DND-41 (cell line): ENCODE results near the gene ITPR2.

Source experiments
- ATAC-seq: fragments of 200-7000 bp; cut with Tn5 transposase; 3 replicates; pipeline ENCODE4 v1.9.1; 2021; ENCODE audit warnings: low read depth; ENCODE audit not compliant: insufficient read depth
- DNase-seq: peaks from one replicate; pipeline ENCODE4 v3.0.0-alpha.2; 2020
- H2AFZ ChIP-seq: 2 replicates; pipeline ENCODE4 v1.6.0; 2012; ENCODE audit warnings: low read depth, low read length
- H3K27ac ChIP-seq: 2 replicates; pipeline ENCODE4 v1.5.1; 2012; ENCODE audit warnings: low read length, inconsistent platforms
- H3K27me3 ChIP-seq: fragments of 200-600 bp; sonication (generic); 2 replicates; pipeline ENCODE4 v1.6.0; 2012; ENCODE audit warnings: low read length, mild to moderate bottlenecking, inconsistent platforms; ENCODE audit not compliant: insufficient read depth, poor library complexity
- H3K36me3 ChIP-seq: 2 replicates; pipeline ENCODE4 v1.5.1; 2012; ENCODE audit warnings: low read length, inconsistent platforms; ENCODE audit not compliant: insufficient read depth
- H3K4me1 ChIP-seq: 2 replicates; pipeline ENCODE4 v1.5.1; 2012; ENCODE audit warnings: mild to moderate bottlenecking, low read length; ENCODE audit not compliant: insufficient read depth
- H3K4me2 ChIP-seq: 2 replicates; pipeline ENCODE4 v1.6.0; 2012; ENCODE audit warnings: mild to moderate bottlenecking, moderate library complexity, low read length, inconsistent platforms; ENCODE audit not compliant: insufficient read depth
- H3K4me3 ChIP-seq, 2 experiments: fragments of 200-600 bp in 1 of 2; shearing (Covaris generic) in 1 of 2; 2 replicates each; pipeline ENCODE4 v1.5.1; 2012 to 2016; ENCODE audit warnings: inconsistent platforms in 2 of 2, low read length in 2 of 2, mild to moderate bottlenecking in 2 of 2, low read depth in 1 of 2, moderate library complexity in 1 of 2
- H3K79me2 ChIP-seq: 2 replicates; pipeline ENCODE4 v1.6.0; 2012; ENCODE audit warnings: low read length, inconsistent platforms; ENCODE audit not compliant: insufficient read depth
- H3K9ac ChIP-seq: 2 replicates; pipeline ENCODE4 v1.6.0; 2012; ENCODE audit warnings: low read depth, mild to moderate bottlenecking, inconsistent platforms, low read length, moderate library complexity
- H3K9me3 ChIP-seq: 2 replicates; pipeline ENCODE4 v1.5.1; 2012; ENCODE audit warnings: low read length, moderate library complexity, mild to moderate bottlenecking, inconsistent platforms; ENCODE audit not compliant: insufficient read depth, severe bottlenecking
- H4K20me1 ChIP-seq: 2 replicates; pipeline ENCODE4 v1.6.0; 2012; ENCODE audit warnings: low read length; ENCODE audit not compliant: insufficient read depth
- CTCF ChIP-seq: IDR thresholded peaks from 2 replicates; pipeline ENCODE4 v1.5.1; 2012; ENCODE audit warnings: borderline replicate concordance, low read length, moderate library complexity, mild to moderate bottlenecking; ENCODE audit not compliant: poor library complexity, severe bottlenecking; ENCODE audit errors: extremely low read depth
- EZH2 ChIP-seq: IDR thresholded peaks from 3 replicates; pipeline ENCODE4 v1.6.1; 2012; ENCODE audit warnings: borderline replicate concordance, low read depth, mild to moderate bottlenecking, moderate library complexity, low read length, inconsistent platforms; ENCODE audit not compliant: severe bottlenecking

The ITPR2 gene

GRCh38 chr12:26455936-26456574 is 376.9 kb downstream of the ITPR2 start:
- Histone ChIP-seq H3K27me3 (no peaks in the 10 kb centered on the region), H3K9me3 (no peaks in the 10 kb centered on the region), H3K36me3 (peaks cover 26% of the 10 kb centered on the region; the same call in 1 of the 2 replicates), H3K4me1 (no peaks in the 10 kb centered on the region), H3K4me2 (no peak overlapping the region), H3K79me2 (no peaks in the 10 kb centered on the region), H3K4me3 (no peak overlapping the region), H3K9ac (no peak overlapping the region), H4K20me1 (no peaks in the 10 kb centered on the region), H2AFZ (no peak overlapping the region), H3K27ac (no peak overlapping the region)
- no peak for ATAC-seq
- DNase-seq = no peak
- no peak for TF ChIP-seq CTCF
- TF ChIP-seq EZH2 = no peak

- ATAC-seq = no peak
- H4K20me1 ChIP-seq = no peaks in the 10 kb centered on the region
- DNase-seq = no peak
- H3K79me2 ChIP-seq = no peaks in the 10 kb centered on the region
- H3K27ac ChIP-seq = no peak overlapping the region
- H3K36me3 ChIP-seq = peaks cover 15% of the 10 kb centered on the region; the same call in 1 of the 2 replicates
- no peak overlapping the region for H2AFZ ChIP-seq
- TF ChIP-seq EZH2 (no peak), CTCF (no peak)
- H3K4me2 ChIP-seq = no peak overlapping the region
- no peak overlapping the region for H3K9ac ChIP-seq
- H3K4me1 ChIP-seq = no peaks in the 10 kb centered on the region
- H3K4me3 ChIP-seq = no peak overlapping the region
- H3K27me3 ChIP-seq = no peaks in the 10 kb centered on the region
- H3K9me3 ChIP-seq = no peaks in the 10 kb centered on the region
These were observed 379.7 kb downstream of the ITPR2 start for GRCh38 chr12:26453246-26453645.

GRCh38 chr12:26452511-26452910 is 380.5 kb downstream of the ITPR2 start:
- no peak overlapping the region for H3K27ac ChIP-seq
- H3K27me3 ChIP-seq = no peaks in the 10 kb centered on the region
- no peaks in the 10 kb centered on the region for H4K20me1 ChIP-seq
- no peak for ATAC-seq
- no peak overlapping the region for H3K4me2 ChIP-seq
- TF ChIP-seq EZH2 (no peak), CTCF (no peak)
- peaks cover 9% of the 10 kb centered on the region; the same call in 1 of the 2 replicates for H3K36me3 ChIP-seq
- no peak overlapping the region for H3K9ac ChIP-seq
- DNase-seq = no peak
- H3K4me1 ChIP-seq = no peaks in the 10 kb centered on the region
- no peak overlapping the region for H3K4me3 ChIP-seq
- H2AFZ ChIP-seq = no peak overlapping the region
- H3K9me3 ChIP-seq = no peaks in the 10 kb centered on the region
- no peaks in the 10 kb centered on the region for H3K79me2 ChIP-seq

GRCh38 chr12:26451763-26452162 is 381.2 kb downstream of the ITPR2 start:
- no peak overlapping the region for H3K4me3 ChIP-seq
- no peaks in the 10 kb centered on the region for H3K27me3 ChIP-seq
- no peaks in the 10 kb centered on the region for H3K4me1 ChIP-seq
- H3K36me3 ChIP-seq = peaks cover 5% of the 10 kb centered on the region; the same call in 1 of the 2 replicates
- H3K79me2 ChIP-seq = no peaks in the 10 kb centered on the region
- ATAC-seq = no peak
- H2AFZ ChIP-seq = no peak overlapping the region
- TF ChIP-seq EZH2 (no peak), CTCF (no peak)
- H3K9ac ChIP-seq = no peak overlapping the region
- H3K27ac ChIP-seq = no peak overlapping the region
- H3K4me2 ChIP-seq = no peak overlapping the region
- DNase-seq = no peak
- H4K20me1 ChIP-seq = no peaks in the 10 kb centered on the region
- H3K9me3 ChIP-seq = no peaks in the 10 kb centered on the region
